Endothelial cell of umbilical vein (primary cell): ENCODE results near the gene POLR3GL. TPM values are rescaled to one million over a fixed set of nuclear protein-coding genes. Genes with fewer than 3 reads are reported as not detected.
"Not testable (repeated sequence)": the region's sequence is repeated elsewhere in the genome, so short reads cannot be mapped to it uniquely, and the experiment has no call there.

Experiments used
- BruUV-seq: library from RNA; stranded (reverse); fragments of 400-500 nt; replicated peaks from 2 replicates; lab custom pipeline; 2021; lab: Mats Ljungman, UMichigan
- CTCF ChIA-PET: fragments of 300-600, 350-600 bp; sonication (Branson Sonifier 250); formaldehyde crosslinking; loops from one replicate; lab custom pipeline; 2021; ENCODE audit warnings: antibody characterized with exemption, inconsistent platforms; lab: Charles Lee
- POLR2A ChIA-PET: fragments of 300-600, 350-600 bp; sonication (Branson Sonifier 250); formaldehyde crosslinking; loops from one replicate; lab custom pipeline; 2021; ENCODE audit warnings: antibody characterized with exemption, inconsistent platforms; lab: Charles Lee
- DNase-seq: peaks from one replicate; pipeline ENCODE4 v3.0.0-alpha.2; 2011; ENCODE audit warnings: low read depth, low spot score
- FAIRE-seq: peaks from 2 replicates; lab custom pipeline; 2011; peaks lifted over from hg19 to GRCh38; lab: Jason Lieb, UNC
- H2AFZ ChIP-seq: 2 replicates; pipeline ENCODE4 v1.6.0; 2012; ENCODE audit warnings: low read depth, low read length, control low read depth, inconsistent platforms
- H3K27ac ChIP-seq: 2 replicates; pipeline ENCODE4 v1.5.1; 2011; ENCODE audit warnings: low read depth, mild to moderate bottlenecking, control low read depth, low read length, moderate library complexity; ENCODE audit not compliant: insufficient read depth
- H3K27me3 ChIP-seq, 2 experiments: 2 replicates each; pipeline versions ENCODE4 v1.6.0 to v1.6.1; 2011; ENCODE audit warnings: low read length in 2 of 2, mixed read lengths in 1 of 2; ENCODE audit not compliant: control insufficient read depth in 2 of 2, insufficient read depth in 2 of 2
- H3K36me3 ChIP-seq, 2 experiments: 2 replicates in 1 of 2; 3 replicates in 1 of 2; pipeline ENCODE4 v1.5.1; 2011; ENCODE audit warnings: low read length in 2 of 2, mild to moderate bottlenecking in 1 of 2, moderate library complexity in 1 of 2; ENCODE audit not compliant: control insufficient read depth in 2 of 2, insufficient read depth in 2 of 2; ENCODE audit errors: extremely low read depth in 1 of 2
- H3K4me1 ChIP-seq: 3 replicates; pipeline ENCODE4 v1.5.1; 2011; ENCODE audit warnings: mild to moderate bottlenecking, low read length; ENCODE audit not compliant: control insufficient read depth, insufficient read depth; ENCODE audit errors: extremely low read depth
- H3K4me2 ChIP-seq: 2 replicates; pipeline ENCODE4 v1.6.1; 2011; ENCODE audit warnings: low read length, control low read depth, mixed read lengths; ENCODE audit not compliant: insufficient read depth
- H3K4me3 ChIP-seq, 3 experiments: fragments of 200-600 bp in 1 of 3; sonication (generic), shearing (Covaris generic) in 1 of 3; replicated peaks in 1 of 3; 2 replicates each; pipeline ENCODE4 v1.5.1; 2011 to 2016; ENCODE audit warnings: control low read depth in 3 of 3, low read length in 3 of 3, mild to moderate bottlenecking in 2 of 3, inconsistent platforms in 1 of 3, low read depth in 1 of 3, moderate library complexity in 1 of 3; ENCODE audit not compliant: insufficient read depth in 1 of 3
- H3K79me2 ChIP-seq: 2 replicates; pipeline ENCODE4 v1.6.0; 2012; ENCODE audit warnings: low read length, inconsistent platforms; ENCODE audit not compliant: control insufficient read depth, insufficient read depth
- H3K9ac ChIP-seq: replicated peaks from 2 replicates; pipeline ENCODE3; 2011; ENCODE audit warnings: low read length, control low read depth; ENCODE audit not compliant: insufficient read depth; ENCODE audit errors: extremely low read depth
- H3K9me1 ChIP-seq: replicated peaks from 3 replicates; pipeline ENCODE4 v1.6.0; 2011; ENCODE audit warnings: mild to moderate bottlenecking, low read length; ENCODE audit not compliant: control insufficient read depth, insufficient read depth; ENCODE audit errors: extremely low read depth
- H3K9me3 ChIP-seq: replicated peaks from 2 replicates; pipeline ENCODE4 v1.5.1; 2012; ENCODE audit warnings: low read length, inconsistent platforms; ENCODE audit not compliant: control insufficient read depth, insufficient read depth
- H4K20me1 ChIP-seq: replicated peaks from 2 replicates; pipeline ENCODE3; 2011; ENCODE audit warnings: mild to moderate bottlenecking, low read length; ENCODE audit not compliant: control insufficient read depth, insufficient read depth; ENCODE audit errors: extremely low read depth
- CTCF ChIP-seq, 2 donors: IDR thresholded peaks; 1 replicate in 1 of 2; 2 replicates in 1 of 2; pipeline ENCODE4 v1.5.1; 2011; ENCODE audit warnings: low read length in 2 of 2, mild to moderate bottlenecking in 2 of 2, moderate library complexity in 2 of 2, control low read depth in 1 of 2, inconsistent platforms in 1 of 2, low read depth in 1 of 2; ENCODE audit not compliant: insufficient read depth in 1 of 2; ENCODE audit errors: extremely low read depth in 1 of 2
- EZH2 ChIP-seq: IDR thresholded peaks from 2 replicates; pipeline ENCODE4 v1.6.1; 2012; ENCODE audit warnings: borderline replicate concordance, low read depth, mild to moderate bottlenecking, moderate library complexity, low read length, inconsistent platforms; ENCODE audit not compliant: severe bottlenecking
- FOS ChIP-seq: IDR thresholded peaks from 2 replicates; pipeline ENCODE4 v1.6.1; 2011; ENCODE audit warnings: mild to moderate bottlenecking, low read length, moderate library complexity, borderline replicate concordance; ENCODE audit not compliant: insufficient read depth
- GATA2 ChIP-seq: IDR thresholded peaks from 2 replicates; pipeline ENCODE4 v1.7.0; 2011; ENCODE audit warnings: low read depth, mild to moderate bottlenecking, moderate library complexity, mixed read lengths, low read length; ENCODE audit not compliant: insufficient read length, insufficient read depth
- JUN ChIP-seq: IDR thresholded peaks from 2 replicates; pipeline ENCODE4 v1.6.1; 2011; ENCODE audit warnings: borderline replicate concordance, low read depth; ENCODE audit not compliant: insufficient read length, insufficient read depth
- MAX ChIP-seq: IDR thresholded peaks from 2 replicates; pipeline ENCODE4 v1.6.1; 2011; ENCODE audit not compliant: insufficient read depth, insufficient read length
- MYC ChIP-seq: IDR thresholded peaks from one replicate; pipeline ENCODE4 v1.6.1; 2011; ENCODE audit warnings: mild to moderate bottlenecking, low read depth, low read length
- POLR2A ChIP-seq: IDR thresholded peaks from 2 replicates; pipeline ENCODE4 v1.6.1; 2012; ENCODE audit warnings: low read depth, mild to moderate bottlenecking, control low read depth, low read length
- POLR2AphosphoS5 ChIP-seq: IDR thresholded peaks from 2 replicates; pipeline ENCODE4 v1.6.1; 2012; ENCODE audit warnings: low read depth, mild to moderate bottlenecking, control low read depth, low read length, moderate library complexity; ENCODE audit not compliant: insufficient read depth
- dilution Hi-C: fragments of 300-500 bp; cut with MboI; formaldehyde crosslinking; loops from one replicate; pipeline ENCODE4 v1.15.0; 2019; ENCODE audit warnings: low sequenced_read_pairs; ENCODE audit not compliant: extremely low pct_ligation_motif_present
- intact Hi-C: fragments of 100-400 bp; cut with micrococcal nuclease; formaldehyde crosslinking; loops from one replicate; pipeline ENCODE4 v1.10.0; 2022
- polyA plus RNA-seq, 4 experiments: library from polyadenylated mRNA; depleted of rRNA in 3 of 4; stranded (reverse) in 3 of 4; unstranded in 1 of 4; fragments of >200 nt; gene quantifications; 2 replicates each; pipeline versions ENCODE4 v1.2.1 to v1.2.3, GENCODE V29; 2011 to 2012; ENCODE audit warnings: missing spikeins in 1 of 4
- total RNA-seq: library from RNA; stranded (reverse); gene quantifications from 2 replicates; pipeline ENCODE4 v1.2.3, GENCODE V29; 2021

POLR3GL gene
- total and polyA plus RNA-seq, 2 donors (not counting 3 experiments of a cell fraction or from before 2014, with no cell fraction given): 12.4 to 15.3 TPM

- TF ChIP-seq EZH2 (no peak), POLR2A (no peak), MYC (no peak), CTCF (IDR thresholded peaks at IDR 0.05; ENCODE audit: extremely low read depth in 1 of 2, insufficient read depth in 1 of 2, low read depth in 1 of 2, low read length in 2 of 2) (no peak), MAX (no peak), JUN (no peak), FOS (no peak), GATA2 (no peak), POLR2AphosphoS5 (no peak)
- Histone ChIP-seq H3K27me3 (peaks cover 42 to 51% of the 10 kb centered on the region in 2 experiments), H3K79me2 (no peaks in the 10 kb centered on the region), H3K4me1 (no peaks in the 10 kb centered on the region), H3K27ac (no peak overlapping the region), H3K4me2 (no peak overlapping the region), H3K36me3 (no peaks in the 10 kb centered on the region), H3K9me1 (no peaks in the 10 kb centered on the region), H3K9ac (no peak overlapping the region), H3K4me3 (no peak overlapping the region), H4K20me1 (no peaks in the 10 kb centered on the region), H3K9me3 (no peaks in the 10 kb centered on the region), H2AFZ (no peak overlapping the region)
- POLR2A ChIA-PET: no interaction called here
- dilution Hi-C loops (no loop called here), intact Hi-C loops (no loop called here)
- BruUV-seq: no TSS peak
- DNase-seq: no peak
- CTCF ChIA-PET: interaction anchor here (1.2 to 2.9 kb wide), 5 partner anchors 10 to 15 kb away, joined by 5 to 19 read pairs (median 6); no protein-coding TSS in a partner anchor
- no peak for FAIRE-seq
Observed at GRCh38 chr1:146022403-146023127, 58.1 kb downstream of the POLR3GL start.

DNA sequence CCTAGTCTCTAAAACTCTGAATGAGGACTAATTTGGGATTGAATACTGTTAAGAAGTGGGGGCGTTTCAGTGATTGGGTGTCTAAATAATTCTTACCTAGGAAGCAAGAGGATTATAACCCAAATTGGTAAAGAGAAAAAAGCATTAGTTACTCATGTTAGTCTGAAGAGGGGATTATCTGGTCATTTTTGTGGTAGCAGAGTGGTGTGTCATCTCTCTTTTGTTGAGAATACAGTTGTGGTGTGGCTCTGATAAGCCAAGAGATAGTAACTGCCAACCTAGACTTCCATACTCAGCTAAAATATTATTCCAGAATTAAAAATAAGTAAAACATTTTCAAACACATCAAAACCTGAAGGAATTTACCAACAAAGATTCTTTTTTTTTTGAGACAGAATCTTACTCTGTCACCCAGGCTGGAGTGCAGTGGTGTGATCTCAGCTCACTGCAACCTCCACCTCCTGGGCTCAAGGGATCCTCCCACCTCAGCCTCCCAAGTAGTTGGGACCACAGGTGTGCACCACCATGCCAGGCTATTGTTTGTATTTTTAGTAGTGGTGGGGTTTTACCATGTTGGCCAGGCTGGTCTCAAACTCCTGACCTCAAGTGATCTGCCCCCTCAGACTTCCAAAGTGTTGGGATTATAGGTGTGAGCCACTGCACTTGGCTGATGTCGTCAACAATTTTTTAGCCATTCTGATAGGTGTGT lies 61.5 kb downstream of the POLR3GL start:
- FAIRE-seq, H3K9me1 ChIP-seq, H3K4me3 ChIP-seq, DNase-seq, H4K20me1 ChIP-seq, H3K4me2 ChIP-seq, H3K27ac ChIP-seq, H3K36me3 ChIP-seq, H3K9me3 ChIP-seq, H3K79me2 ChIP-seq, intact Hi-C loops, H3K4me1 ChIP-seq, H2AFZ ChIP-seq, dilution Hi-C loops, BruUV-seq, H3K9ac ChIP-seq: not testable (repeated sequence)
- ChIA-PET POLR2A (interaction anchor here (1.7 kb wide), 1 partner anchor 26 kb away, joined by 4 read pairs; no protein-coding TSS in a partner anchor), CTCF (interaction anchor here (0.9 to 2.0 kb wide), 2 partner anchors 8 to 181 kb away, joined by 3 to 7 read pairs; partner anchors contain the start of gene NUDT17)
- peaks cover 12 to 17% of the 10 kb centered on the region in 2 experiments for H3K27me3 ChIP-seq
